Pons (tissue), 1 donor: Measurements from ENCODE around the gene AAK1.
"Not testable (repeated sequence)": the region's sequence is repeated elsewhere in the genome, so short reads cannot be mapped to it uniquely, and the experiment has no call there.

Experiments used
- DNase-seq: peaks from one replicate; pipeline ENCODE4 v3.0.0-alpha.2; 2016; ENCODE audit warnings: low spot score

The AAK1 gene

DNA sequence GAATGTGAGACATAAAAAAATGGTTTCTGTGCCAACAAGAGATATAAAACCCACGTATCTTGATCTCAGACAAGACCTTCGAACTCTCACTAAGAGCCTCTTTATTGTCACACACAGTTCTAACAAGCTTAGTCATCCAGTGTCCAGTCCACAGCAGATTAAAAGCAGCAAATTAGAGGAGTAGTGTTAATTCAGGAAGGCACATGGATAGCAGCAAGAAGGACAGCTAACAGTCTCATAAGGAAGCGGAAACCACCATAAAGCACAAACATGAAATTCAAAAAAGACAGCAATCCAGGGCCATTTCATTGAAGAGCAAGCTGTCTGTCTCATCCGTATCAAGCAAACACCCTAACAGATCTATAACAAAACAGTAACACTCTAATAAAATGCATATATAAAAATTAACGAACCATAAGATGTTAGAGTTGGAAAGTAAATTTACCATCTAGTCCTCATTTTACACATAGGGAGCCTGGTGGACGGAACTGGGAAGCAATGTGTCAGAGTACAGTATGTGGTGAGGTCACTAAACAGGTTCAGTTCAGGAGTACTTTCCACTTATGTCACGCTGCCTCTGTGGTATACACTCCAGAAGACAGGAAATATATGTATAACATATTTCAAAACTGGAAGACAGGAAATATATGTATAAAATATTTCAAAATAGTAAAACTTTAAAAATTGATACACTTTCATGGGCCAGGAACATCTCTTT lies 18.3 kb downstream of the AAK1 start:
- DNase-seq: peak; percentile 30

DNA sequence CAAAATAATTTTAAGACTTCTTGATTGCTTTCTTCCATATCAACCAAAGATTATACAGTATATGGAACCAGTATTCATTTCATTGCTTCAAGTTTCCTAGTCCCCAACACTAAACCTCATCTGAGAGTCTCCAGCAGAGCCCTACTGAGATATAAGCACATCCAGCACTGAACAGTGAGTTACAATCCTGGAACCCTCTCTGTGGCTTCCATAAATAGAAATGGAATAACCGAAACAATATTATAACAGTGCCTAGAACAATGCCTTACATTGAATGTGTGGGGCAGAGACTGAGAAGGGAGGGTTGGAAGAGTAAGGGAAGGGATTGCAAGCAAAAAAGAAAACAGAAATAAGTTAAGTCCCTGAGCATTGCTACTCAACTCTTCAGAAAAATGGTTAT lies 18.9 kb downstream of the AAK1 start:
- peak; percentile 49 for DNase-seq

DNA sequence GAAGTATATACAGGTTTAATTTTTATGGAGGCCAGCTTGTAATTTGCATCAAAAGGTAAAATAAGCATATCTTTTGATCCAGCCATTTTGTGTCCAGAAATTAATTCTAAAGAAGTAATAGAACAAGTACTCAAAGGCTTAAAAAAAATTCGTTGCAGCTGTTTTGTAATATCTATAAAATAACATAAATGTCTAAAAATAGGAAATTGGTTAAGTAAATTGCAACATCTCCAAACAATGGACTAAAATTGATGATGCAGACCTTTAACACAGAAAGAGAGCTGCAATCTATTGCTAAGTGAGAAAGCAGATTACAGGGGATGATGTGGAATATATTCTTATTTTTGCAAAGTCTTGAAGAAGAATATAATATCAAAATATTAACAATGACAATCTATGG lies 19.4 kb downstream of the AAK1 start:
- no peak for DNase-seq

DNA sequence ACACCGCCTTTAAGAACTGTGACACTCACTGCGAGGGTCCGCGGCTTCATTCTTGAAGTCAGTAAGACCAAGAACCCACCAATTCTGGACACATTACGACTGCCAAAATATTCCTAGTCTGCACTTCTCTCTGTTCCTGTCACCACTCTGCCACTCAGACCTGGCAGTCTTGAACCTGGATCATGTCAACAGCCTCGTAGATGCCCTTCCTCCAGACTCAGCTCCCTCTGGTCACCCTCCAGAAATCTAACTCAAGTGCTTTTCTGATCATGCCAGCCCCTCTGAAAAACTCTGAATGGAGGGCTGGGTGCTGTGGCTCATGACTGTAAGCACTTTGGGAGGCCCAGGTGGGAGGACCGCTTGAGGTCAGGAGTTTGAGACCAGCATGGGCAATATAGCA lies 20.3 kb downstream of the AAK1 start:
- DNase-seq: no peak

DNA sequence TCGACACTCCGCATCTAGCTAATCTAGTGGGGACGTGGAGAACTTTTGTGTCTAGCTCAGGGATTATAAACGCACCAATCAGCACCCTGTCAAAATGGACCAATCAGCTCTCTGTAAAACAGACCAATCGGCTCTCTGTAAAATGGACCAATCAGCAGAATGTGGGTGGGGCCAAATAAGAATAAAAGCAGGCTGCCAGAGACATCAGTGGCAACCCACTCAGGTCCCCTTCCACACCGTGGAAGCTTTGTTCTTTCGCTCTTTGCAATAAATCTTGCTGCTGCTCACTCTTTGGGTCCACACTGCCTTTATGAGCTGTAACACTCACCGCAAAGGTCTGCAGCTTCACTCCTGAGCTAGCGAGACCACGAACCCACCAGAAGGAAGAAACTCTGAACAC lies 20.7 kb downstream of the AAK1 start:
- DNase-seq: not testable (repeated sequence)

DNA sequence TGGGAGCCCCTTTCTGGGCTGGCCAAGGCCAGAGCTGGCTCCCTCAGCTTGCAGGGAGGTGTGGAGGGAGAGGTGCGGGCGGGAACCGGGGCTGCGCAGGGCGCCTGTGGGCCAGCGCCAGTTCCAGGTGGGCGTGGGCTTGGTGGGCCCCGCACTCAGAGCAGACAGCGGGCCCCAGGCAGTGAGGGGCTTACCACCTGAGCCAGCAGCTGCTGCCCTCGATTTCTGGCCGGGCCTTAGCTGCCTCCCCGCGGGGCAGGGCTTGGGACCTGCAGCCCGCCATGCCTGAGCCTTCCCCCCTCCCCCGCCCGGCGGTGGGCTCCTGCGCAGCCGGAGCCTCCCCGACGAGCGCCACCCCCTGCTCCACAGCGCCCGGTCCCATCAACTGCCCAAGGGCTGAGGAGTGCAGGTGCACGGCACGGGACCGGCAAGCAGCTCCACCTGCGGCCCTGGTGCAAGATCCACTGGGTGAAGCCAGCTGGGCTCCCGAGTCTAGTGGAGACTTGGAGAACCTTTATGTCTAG lies 21.5 kb downstream of the AAK1 start:
- DNase-seq: not testable (repeated sequence)

DNA sequence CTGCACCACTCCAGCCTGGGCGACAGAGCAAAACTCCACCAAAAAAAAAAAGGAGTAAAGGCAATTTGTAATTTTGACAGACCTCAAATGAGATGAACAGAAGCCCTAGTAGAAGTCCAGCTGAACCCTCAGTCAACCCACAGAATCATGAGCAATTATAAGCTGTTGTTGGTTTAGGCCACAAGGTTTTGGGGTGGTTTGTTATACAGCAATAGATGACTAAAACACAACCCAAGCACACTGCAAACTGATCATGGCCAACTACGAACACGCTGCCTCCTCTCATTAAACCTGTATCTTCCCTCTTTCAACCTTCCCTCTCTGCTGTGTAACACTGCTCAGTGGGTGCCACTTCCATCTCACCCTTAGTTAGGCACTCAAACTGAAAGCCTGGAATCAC lies 22.1 kb downstream of the AAK1 start:
- DNase-seq: no peak

DNA sequence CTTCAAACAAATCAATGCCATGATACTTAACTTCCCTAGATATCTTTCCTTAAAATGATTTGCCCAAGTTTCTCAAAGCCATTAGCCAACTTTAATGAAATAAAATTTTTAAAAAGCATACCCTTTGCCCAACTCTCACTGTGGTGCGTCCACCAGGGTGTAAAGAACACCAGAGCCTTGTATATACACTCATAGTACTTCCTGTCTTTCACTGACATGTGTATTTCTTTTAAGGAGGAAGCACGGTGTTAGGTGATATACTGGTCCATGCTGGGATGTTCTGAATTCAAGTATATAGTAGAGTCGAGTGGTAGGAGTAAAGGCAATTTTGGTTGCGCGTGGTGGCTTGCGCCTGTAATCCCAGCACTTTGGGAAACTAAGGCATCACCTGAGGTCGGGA lies 22.7 kb downstream of the AAK1 start:
- DNase-seq: no peak

DNA sequence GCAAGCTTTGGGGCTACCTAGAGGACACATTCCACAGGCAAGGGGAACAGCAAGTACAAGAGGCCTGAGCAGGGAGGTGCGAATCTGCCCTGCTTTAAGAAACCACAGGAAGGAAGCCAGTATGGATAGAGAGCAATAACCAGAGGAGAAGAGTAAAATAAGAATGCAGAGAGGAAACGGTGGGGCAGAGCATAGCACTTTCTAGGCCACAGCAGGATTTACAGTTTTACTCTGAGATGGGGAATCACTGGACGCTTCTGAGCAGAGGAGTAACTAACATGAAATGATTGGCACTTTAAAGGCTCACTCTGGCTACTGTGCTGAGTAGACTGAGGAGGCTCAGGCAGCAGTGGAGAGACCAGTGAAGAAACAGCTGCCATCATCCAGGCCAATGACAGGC lies 23.8 kb downstream of the AAK1 start:
- DNase-seq: no peak

DNA sequence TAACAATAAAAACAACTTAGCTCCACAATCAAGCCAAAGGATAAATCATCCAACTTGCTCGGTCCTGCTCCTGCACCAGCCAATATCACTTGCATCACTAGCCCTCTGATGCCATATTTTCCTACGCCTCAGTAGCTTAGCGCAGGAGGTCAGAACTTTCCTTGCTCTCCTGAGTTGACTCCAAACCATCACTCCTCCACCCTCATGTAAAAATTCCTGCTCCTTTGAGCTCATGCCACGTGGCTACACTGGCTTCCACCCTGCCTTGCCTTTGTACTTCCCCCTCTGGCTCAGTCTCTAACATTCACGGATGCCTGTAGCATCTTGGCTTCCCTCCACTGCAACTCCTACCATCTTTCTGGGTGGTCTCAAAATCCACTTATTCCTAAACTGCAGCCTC lies 25.2 kb downstream of the AAK1 start:
- no peak for DNase-seq

DNA sequence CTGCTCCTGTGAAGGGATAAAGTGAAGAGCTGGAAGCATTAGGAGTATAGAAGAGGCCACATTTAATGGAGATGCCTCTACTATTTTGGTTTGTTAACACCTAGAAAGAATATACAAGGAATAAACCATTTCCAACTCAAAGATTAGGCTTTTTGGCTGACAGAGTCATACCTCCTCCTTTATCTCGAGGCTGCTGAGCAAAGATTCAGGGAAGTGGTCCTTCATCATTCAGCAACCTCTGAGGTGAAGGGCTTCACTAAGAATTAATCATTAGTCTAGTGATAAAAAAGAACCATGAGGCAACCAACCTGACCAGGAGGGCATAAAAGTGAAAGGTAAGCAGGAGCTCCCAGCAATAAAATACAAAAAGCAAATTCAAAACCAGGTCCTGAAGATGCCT lies 25.8 kb downstream of the AAK1 start:
- no peak for DNase-seq

DNA sequence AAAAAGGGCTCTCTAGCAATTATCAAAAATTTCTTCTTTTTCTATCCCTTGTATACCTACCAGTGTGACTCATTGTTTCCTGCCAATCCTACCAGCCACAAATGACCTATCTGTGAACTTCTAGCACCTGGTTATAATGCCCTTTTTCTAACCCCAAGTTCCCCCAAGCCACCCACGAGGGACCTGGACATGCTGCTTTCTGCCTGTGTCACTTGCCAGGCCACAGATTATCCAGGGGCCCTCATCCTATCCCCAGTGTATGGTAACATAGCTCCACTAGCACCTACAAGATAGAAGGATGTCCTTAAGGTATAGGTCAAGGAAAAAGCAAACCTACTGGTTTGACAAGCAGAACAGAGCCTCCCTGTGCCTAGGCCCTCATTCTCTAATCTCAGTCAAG lies 26.8 kb downstream of the AAK1 start:
- no peak for DNase-seq

DNA sequence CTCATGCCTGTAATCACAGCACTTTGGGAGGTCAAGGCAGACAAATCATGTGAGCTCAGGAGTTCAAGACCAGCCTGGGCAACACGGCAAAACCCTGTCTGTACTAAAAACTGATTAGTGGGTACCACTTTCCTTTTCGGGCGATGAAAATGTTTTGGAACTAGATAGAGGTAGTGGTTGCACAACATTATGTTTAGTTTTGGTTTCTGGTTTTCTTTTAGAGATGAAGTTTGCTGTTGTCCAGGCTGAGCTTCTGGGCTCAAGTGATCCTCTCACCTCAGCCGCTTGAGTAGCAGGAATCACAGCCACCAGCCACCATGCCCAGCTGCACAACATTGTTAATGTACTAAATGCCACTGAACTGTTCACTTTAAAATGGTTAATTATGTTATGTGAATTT lies 27.6 kb downstream of the AAK1 start:
- no peak for DNase-seq

DNA sequence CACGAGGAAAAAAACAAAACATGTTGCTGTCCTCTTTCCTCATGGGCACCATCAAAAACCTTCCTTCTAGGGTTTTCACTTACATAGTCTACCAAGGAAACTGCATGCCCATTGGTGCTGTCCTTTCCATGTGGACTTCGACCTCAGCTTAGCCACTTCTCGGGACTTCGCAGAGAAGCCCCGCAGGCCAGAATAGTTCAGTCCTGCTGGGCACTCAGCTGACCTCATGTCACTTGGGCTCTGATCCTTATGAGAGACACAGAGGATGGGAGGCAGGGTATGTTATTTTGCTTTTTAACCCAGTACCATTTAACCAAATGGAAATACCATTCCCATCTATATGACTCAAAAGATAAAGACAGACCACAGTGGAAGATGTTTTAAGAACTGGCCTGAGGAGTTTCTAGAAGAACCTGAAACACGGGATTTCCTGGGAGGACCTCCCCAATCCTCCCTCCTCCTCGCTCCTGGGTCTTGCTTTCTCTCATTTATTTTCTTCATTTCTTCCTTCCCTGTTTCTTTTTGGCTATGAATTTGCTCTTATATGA lies 28.4 kb downstream of the AAK1 start:
- no peak for DNase-seq

DNA sequence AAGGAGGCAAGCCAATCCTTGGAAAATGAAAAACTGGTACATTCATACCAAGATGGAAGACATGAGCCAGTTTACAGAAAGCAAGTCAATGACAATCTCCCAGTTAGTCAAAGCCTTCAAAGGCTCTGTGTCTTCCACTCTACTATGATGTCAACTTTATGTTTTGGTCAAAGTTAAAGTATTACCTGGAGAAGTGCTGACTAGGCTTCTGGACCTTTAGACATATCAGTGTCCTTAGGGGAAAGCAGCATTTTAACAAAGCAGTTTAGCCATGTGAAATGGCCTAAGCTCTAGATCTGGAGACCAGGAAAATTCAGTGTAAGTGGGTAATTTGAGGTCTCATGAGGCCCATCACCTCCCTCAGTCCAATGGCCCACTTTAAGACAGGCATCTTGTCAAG lies 30.8 kb downstream of the AAK1 start:
- no peak for DNase-seq

DNA sequence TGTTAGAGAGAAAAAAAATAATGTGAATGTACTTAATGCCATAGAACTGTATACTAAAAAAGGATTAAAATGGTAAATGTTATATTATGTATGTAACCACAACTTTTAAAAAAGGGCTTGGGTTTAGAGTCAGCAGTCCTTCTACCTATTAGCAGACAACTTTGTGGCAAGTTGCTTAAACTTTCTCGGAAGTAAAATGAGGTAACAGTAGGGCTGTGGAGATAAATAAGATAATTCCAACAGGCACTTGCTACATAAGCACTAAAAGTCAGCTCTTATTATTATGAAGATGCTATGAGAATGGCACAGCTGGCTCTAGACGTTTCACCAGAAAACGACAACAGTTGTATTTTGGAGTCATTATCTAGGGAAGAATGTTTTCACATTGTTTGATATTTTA lies 31.3 kb downstream of the AAK1 start:
- no peak for DNase-seq

DNA sequence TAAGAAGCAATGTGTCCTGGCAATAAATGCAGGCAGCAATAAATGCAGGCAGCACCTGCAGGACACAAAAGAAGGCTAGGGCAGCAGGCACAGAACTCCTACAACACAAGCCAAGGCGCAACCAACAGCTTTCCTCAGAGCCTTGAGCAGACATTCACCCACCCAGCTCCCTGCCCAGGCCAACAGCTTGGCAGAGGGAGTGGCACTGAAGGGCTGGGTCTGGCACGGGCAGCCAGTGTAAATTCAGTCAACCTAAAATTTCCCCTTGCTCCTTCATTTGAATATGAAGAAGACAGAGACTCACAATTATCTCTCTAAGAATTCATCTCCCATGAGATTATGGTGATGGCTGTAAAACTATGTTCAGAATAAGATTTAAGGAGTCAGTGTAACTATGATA lies 35.4 kb downstream of the AAK1 start:
- DNase-seq: no peak

DNA sequence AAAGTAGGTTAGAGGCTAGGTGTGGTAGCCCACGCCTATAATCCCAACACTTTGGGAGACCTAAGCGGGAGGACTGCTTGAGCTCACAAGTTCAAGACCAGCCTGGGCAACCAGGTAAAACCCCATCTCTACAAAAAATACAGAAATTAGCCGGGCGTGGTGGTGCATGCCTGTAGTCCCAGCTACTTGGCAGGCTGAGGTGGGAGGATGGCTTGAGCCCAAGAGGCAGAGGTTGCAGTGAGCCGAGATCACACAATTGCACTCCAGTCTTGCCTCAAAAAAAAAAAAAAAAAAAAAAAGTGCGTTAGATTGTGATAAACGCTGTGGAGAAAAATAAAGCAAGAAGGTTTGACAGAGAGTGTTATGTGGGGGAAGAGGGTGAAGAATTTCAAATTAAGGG lies 36.8 kb downstream of the AAK1 start:
- DNase-seq: not testable (repeated sequence)

DNA sequence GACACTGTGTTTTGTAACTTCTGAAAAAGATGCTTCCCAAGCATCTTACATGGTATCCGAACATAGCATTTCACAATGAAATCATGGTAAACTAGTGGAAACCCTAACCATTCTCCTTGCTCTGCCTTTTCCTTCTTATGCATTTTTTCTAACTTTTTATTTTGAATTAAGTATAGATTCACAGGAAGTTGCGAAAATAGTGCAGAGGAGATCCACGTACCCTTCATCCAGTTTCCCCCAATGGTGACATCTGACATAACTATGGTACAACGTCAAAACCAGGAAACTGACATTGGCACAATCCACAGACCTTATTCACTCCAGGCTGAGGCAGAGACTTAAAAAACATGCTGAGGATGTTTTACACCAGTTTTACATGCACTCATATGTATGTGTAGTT lies 38.3 kb downstream of the AAK1 start:
- DNase-seq: no peak

DNA sequence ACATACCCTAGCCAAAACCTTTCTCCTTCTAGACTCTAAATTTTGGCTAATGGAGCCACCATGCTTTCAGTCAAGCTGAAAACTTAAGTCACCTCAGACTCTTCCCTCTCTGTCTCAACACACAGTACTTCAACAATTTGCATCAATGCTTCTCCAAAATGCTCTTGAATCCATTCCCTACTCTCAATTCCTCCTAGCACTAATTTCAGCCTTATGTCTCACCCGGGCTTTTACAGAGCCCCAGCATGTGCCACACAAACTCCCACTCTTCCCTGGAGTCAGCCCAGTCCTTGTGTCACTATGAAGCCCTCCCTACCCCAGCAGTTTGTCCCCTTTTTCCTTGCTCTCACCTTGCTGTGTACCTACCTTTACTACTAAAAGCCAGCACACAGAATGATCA lies 38.7 kb downstream of the AAK1 start:
- no peak for DNase-seq

DNA sequence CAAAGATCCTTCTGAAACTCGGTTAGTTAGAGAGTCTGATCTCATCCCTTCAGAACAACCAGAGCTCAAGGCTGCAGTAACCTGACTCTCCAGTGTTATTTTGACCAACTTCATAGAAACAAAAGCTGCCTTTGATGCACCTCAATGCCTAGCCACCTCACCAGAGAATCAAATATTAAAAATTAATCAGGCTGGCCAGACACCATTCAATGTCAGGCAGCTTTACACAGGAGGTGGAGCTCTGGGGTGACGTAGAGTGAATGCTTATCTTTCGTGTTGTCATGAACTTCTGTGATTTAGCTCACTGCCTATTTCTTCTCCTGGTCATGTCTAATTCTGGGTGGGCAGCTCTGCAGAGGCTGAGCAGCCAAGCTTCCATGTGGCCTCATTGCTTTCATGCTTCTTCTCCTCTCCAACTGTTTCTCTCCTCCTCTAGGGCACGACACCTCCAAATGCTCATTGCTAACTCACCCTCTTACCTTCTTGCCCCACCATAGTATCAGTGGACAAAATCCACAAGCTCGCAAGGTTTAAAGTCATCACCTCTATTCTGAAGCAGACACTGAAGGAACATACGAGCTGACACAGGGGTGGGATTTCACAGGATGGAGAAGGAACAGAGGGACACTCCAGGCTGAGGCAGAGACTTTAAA lies 39.4 kb downstream of the AAK1 start:
- no peak for DNase-seq

DNA sequence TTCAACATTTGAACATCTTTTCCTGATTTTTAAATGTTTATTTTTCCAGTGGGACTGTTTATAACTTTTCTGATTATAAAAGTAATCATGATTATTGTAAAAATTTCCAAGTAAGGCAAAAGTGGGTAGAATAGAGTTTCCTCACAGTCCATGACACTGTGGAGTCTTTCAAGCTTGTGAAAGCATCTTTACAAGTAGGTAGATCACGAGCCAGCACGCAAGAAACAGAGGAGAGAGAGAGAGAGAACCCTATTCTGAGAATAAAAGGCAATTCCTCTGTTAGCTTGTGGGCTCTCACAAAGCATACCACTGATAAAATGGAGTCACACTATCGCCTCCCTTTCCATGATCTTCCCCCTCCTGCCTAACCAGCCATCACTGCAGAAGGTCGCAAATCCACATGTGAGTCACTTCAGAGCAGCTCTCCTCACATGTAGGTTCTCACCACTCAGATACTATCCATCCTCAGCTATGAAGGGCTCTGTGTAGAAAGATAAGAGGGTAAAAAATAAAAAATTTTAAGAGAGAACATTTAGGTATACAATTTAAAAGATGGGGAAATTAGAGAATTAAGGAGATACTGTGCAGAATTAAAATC lies 40.3 kb downstream of the AAK1 start:
- no peak for DNase-seq

DNA sequence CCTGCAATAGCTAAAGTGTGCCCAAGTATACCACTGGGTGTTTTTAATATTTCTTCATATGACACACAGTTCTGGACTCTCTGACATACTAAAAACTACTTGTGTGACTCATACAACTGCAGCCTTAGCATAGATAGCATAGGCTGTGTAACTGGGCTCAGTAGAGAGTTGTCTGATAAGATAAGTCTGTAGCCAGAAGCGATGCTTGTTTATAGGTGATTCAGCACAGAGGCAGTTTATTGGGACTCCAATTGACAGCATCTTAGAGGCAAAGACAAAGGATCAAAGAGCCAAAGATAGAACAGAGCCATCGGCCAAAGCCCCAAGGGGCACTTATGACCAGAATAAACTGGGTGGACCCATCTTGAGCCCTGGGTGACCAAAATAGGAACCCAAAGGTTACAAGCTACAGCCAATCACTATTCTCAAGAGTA lies 42.3 kb downstream of the AAK1 start:
- no peak for DNase-seq
